Stomach (tissue), 4 donors: Measurements from ENCODE around the gene CCDC91.

Experiments
- CTCF ChIP-seq, 7 experiments: fragments of 450-650 bp in 4 of 7; fragments of 200-600 bp in 3 of 7; sonication (generic) in 3 of 7; IDR thresholded peaks; one replicate each; pipeline ENCODE4 v1.5.1; 2016 to 2019; ENCODE audit warnings: antibody characterized with exemption in 7 of 7, control low read depth in 2 of 7, mild to moderate bottlenecking in 1 of 7
- POLR2AphosphoS5 ChIP-seq, 3 donors: sonication (generic); formaldehyde crosslinking; IDR thresholded peaks; one replicate each; pipeline ENCODE4 v1.6.1; 2016; ENCODE audit warnings: antibody characterized with exemption in 3 of 3

- no peak for TF ChIP-seq CTCF (IDR thresholded peaks at IDR 0.05)
- no peak for TF ChIP-seq POLR2AphosphoS5 (IDR thresholded peaks at IDR 0.05)
These were observed 37.0 kb downstream of the CCDC91 start for GRCh38 chr12:28227251-28227650.
